GM08714 (cell line): ENCODE results near the gene LRRC18.

Source experiments
- H3K4me3 ChIP-seq: fragments of 200-500 bp; sonication (Bioruptor generic); 2 replicates; pipeline ENCODE4 v1.5.1; 2014; ENCODE audit warnings: mild to moderate bottlenecking, low read length, inconsistent platforms
- ZNF274 ChIP-seq: IDR thresholded peaks from 2 replicates; pipeline ENCODE4 v1.6.1; 2012; ENCODE audit warnings: mild to moderate bottlenecking, low read depth, low read length

Gene LRRC18

GRCh38 chr10:48887982-48888381 lies 51.7 kb downstream of the LRRC18 start:
- H3K4me3 ChIP-seq = no peak overlapping the region
- TF ChIP-seq ZNF274 = no peak

DNA sequence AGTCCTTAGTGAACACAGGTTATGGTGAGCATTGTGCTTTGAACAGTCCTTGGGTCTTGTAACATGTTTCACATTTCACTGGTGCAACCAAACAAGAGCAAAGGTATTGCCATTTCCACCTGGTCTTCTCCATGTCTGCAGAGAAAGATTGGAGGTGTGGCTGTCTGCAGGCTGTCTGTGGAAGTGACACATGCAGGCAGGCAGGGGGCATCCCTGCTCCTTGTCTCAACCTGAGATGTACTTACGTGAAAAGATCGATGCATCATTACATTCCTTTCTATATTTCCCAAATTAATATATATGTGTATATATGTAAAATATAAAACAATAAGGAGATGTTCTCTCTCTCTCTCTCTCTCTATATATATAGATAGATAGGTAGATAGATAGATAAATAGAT lies 54.3 kb downstream of the LRRC18 start:
- H3K4me3 ChIP-seq = no peak overlapping the region
- no peak for TF ChIP-seq ZNF274

DNA sequence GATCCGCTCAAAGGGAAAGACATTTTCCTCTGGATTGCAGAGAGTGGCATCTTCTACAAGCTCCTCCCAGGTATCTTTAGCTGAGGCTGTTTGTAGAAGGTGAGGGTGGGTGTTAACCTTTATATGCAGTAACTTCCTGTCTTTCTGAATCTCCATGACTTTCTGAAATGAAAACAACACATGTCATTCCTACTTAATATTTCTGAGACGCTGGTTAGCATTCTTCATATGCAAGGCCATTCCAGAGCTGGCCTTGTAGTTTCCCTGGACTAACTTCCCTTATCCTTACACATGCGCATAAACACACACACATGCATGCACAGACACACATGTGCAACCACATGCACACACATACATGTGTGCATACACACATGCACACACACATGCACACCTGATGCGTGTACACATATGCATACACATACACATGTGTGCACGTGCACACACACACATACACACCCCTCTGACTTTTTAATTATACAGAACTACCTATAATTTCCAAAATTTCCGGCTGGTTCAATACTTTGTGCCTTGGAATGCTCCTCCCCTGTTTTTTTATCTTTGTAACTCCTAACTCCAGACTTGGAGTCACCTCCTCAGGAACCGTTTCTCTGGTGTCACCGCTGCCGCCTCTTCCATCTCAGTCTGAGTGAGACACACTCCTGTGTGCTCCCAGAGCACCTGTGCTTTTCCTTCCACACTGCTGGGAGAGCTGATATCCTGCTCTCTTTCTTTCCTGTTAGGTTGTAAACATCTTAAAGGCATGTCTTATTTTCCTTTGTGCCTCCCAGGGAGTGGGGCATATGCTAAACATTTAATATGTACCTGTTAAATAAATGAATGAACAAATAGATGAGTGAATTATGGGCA lies 55.2 kb downstream of the LRRC18 start:
- no peak overlapping the region for H3K4me3 ChIP-seq
- TF ChIP-seq ZNF274 = no peak

- no peak overlapping the region for H3K4me3 ChIP-seq
- no peak for TF ChIP-seq ZNF274
These were observed 55.9 kb downstream of the LRRC18 start for GRCh38 chr10:48883701-48884100.

GRCh38 chr10:48882881-48883280 lies 56.8 kb downstream of the LRRC18 start:
- H3K4me3 ChIP-seq = no peak overlapping the region
- TF ChIP-seq ZNF274 = no peak

- H3K4me3 ChIP-seq = no peak overlapping the region
- TF ChIP-seq ZNF274 = no peak
These were observed 57.7 kb downstream of the LRRC18 start for GRCh38 chr10:48881937-48882336.

DNA sequence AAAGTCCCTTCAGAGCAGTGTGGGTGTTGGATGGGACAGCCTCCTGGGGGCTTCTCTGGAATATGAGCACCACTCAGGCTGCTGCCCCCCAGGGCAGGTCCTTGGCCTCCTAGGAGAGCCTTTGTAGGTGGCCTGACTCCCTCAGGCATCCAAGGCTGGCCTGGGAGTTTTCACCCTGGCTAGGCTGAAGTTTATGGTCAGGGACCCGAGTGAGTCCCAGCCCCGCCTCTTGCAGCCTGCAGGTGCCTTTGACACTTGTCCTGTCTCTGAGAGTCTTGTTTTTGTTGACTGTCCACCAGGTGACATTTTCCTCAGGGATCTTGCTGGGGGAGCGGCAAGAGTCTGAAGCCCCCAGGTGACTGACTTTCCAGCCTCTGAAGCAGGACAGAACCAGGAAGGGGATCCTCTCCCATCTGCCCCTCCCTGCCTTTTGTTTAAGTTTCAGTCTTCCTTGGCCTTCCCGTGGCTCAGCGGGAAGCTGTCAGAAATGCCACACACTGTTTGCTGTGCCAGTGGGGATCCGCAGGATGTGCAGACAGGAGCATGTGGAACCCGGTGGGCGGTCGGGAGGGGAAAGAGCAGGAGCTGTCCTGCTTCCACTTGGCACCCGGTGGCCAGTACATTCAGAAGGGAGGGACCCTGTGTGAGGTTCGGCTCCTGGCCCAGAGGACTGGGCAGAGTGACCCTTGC lies 59.5 kb downstream of the LRRC18 start:
- no peak for TF ChIP-seq ZNF274
- no peak overlapping the region for H3K4me3 ChIP-seq

- TF ChIP-seq ZNF274 = no peak
These were observed 60.2 kb downstream of the LRRC18 start for GRCh38 chr10:48879451-48879850.

GRCh38 chr10:48878091-48878490 lies 61.5 kb downstream of the LRRC18 start:
- H3K4me3 ChIP-seq = no peak overlapping the region
- no peak for TF ChIP-seq ZNF274

More at GRCh38 chr10:48879451-48879850, 60.2 kb downstream of the LRRC18 start:
- H3K4me3 ChIP-seq = no peak overlapping the region

- H3K4me3 ChIP-seq = no peak overlapping the region
- TF ChIP-seq ZNF274 = no peak
These were observed 67.4 kb downstream of the LRRC18 start for GRCh38 chr10:48872234-48872633.
